ENCODE measurements around the gene LLGL2.

The LLGL2 gene

GRCh38 chr17:75491680-75492079 is 33.8 kb upstream of the LLGL2 start:
- no peak for DNase-seq

GRCh38 chr17:75492555-75493168 is 32.8 kb upstream of the LLGL2 start:
- DNase-seq, result no peak

GRCh38 chr17:75493476-75494129 is 31.9 kb upstream of the LLGL2 start:
- no peak for DNase-seq

GRCh38 chr17:75494326-75494877 is 31.1 kb upstream of the LLGL2 start:
- no peak for DNase-seq

- no peak for DNase-seq
These were observed 29.5 kb upstream of the LLGL2 start for GRCh38 chr17:75496005-75496404.

GRCh38 chr17:75498039-75498725 is 27.3 kb upstream of the LLGL2 start:
- DNase-seq, result no peak

GRCh38 chr17:75498726-75499213 is 26.7 kb upstream of the LLGL2 start:
- DNase-seq, result no peak

GRCh38 chr17:75499313-75500022 is 26.0 kb upstream of the LLGL2 start:
- no peak for DNase-seq

GRCh38 chr17:75500419-75501216 is 24.9 kb upstream of the LLGL2 start:
- DNase-seq, result no peak

- no peak for DNase-seq
These were observed 24.0 kb upstream of the LLGL2 start for GRCh38 chr17:75501378-75502071.

GRCh38 chr17:75502072-75502720 is 23.3 kb upstream of the LLGL2 start:
- DNase-seq, result no peak

GRCh38 chr17:75502721-75503329 is 22.7 kb upstream of the LLGL2 start:
- no peak for DNase-seq

GRCh38 chr17:75503337-75503950 is 22.1 kb upstream of the LLGL2 start:
- DNase-seq, result no peak

- no peak for DNase-seq
These were observed 21.5 kb upstream of the LLGL2 start for GRCh38 chr17:75503976-75504346.

GRCh38 chr17:75504347-75505151 is 20.9 kb upstream of the LLGL2 start:
- no peak for DNase-seq

- DNase-seq, result no peak
These were observed 20.4 kb upstream of the LLGL2 start for GRCh38 chr17:75505152-75505409.

GRCh38 chr17:75505640-75506039 is 19.9 kb upstream of the LLGL2 start:
- no peak for DNase-seq

GRCh38 chr17:75506134-75506533 is 19.4 kb upstream of the LLGL2 start:
- no peak for DNase-seq

GRCh38 chr17:75506888-75507287 is 18.6 kb upstream of the LLGL2 start:
- no peak for DNase-seq
